ENCODE results near the gene SPTBN1.

Gene SPTBN1

GRCh38 chr2:54666634-54667265, 210.6 kb downstream of the SPTBN1 start:
- TF ChIP-seq POLR2A (IDR thresholded peaks at IDR 0.05; ENCODE audit: low read depth, low read length) = no peak
- FAIRE-seq (no peak), DNase-seq (ENCODE audit: insufficient read length, low spot score) (no peak)

DNA sequence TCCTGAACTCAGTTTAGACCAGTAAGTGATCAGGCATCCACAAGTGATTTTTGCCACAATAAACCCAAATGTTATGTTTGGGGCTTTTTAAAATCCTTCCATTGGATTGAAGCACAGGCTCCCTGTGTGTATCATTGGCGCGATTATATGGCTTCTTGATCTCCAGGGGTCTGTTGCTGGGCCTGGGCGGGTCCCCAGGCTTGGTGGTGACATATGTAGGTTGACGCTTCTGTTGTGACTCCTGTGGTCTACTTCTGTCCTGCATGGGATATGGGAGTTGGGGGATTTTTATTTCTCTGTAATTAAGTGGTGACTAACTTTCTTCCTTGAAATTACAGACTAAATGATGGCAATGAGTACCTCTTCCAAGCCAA, 211.1 kb downstream of the SPTBN1 start:
- DNase-seq (ENCODE audit: insufficient read length, low spot score) = no peak
- FAIRE-seq = no peak
- no peak for TF ChIP-seq POLR2A (IDR thresholded peaks at IDR 0.05; ENCODE audit: low read depth, low read length)

GRCh38 chr2:54667726-54668650, 211.9 kb downstream of the SPTBN1 start:
- DNase-seq (ENCODE audit: insufficient read length, low spot score) (no peak), FAIRE-seq (no peak)
- TF ChIP-seq POLR2A (IDR thresholded peaks at IDR 0.05; ENCODE audit: low read depth, low read length) = no peak

GRCh38 chr2:54668711-54669110, 212.6 kb downstream of the SPTBN1 start:
- TF ChIP-seq POLR2A (IDR thresholded peaks at IDR 0.05; ENCODE audit: low read depth, low read length) = no peak
- DNase-seq (ENCODE audit: insufficient read length, low spot score) = no peak
- FAIRE-seq = no peak

DNA sequence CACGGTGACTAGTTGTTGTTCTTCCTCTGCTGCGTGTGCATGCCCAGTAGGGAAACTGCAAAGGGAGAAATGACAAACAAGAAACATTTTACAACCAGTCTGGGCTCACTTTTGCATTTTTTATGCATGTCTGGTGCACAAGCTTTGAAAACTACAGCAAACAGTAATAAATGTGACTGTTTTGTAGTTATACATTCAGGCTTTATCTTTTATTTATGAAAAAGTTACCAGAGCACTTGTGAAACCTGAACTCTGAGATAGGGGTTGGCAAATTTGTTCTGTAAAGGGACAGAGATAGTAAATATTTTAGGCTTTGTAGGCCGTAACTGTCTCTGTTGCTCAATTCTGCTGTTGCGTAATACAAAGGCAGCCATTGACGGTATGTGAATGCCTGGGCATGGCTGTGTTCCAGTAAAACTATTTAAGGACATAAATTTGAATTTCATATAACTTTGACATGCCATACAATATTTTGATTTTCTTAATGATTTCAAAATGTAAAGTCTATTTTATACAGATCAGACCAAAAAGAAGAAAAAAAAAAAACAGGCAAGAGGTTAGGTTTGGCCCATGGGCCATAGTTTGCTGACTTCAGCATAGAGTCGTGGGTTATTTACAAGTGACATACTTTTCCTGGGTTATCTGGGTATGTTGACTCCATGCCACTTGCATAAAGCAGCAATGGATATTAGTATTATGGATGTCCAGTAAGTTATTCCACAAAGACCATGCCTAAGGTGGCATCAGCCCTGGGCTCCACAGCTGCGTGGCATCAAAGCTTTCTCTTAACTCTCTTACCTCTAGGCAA, 213.8 kb downstream of the SPTBN1 start:
- FAIRE-seq (no peak), DNase-seq (ENCODE audit: insufficient read length, low spot score) (no peak)
- TF ChIP-seq POLR2A (IDR thresholded peaks at IDR 0.05; ENCODE audit: low read depth, low read length) = no peak

GRCh38 chr2:54670485-54671009, 214.4 kb downstream of the SPTBN1 start:
- FAIRE-seq (no peak), DNase-seq (ENCODE audit: insufficient read length, low spot score) (no peak)
- no peak for TF ChIP-seq POLR2A (IDR thresholded peaks at IDR 0.05; ENCODE audit: low read depth, low read length)

- DNase-seq (ENCODE audit: insufficient read length, low spot score) = no peak
- TF ChIP-seq POLR2A (IDR thresholded peaks at IDR 0.05; ENCODE audit: low read depth, low read length) = no peak
- FAIRE-seq = no peak
Observed at GRCh38 chr2:54671010-54671409, 214.9 kb downstream of the SPTBN1 start.

- DNase-seq (ENCODE audit: insufficient read length, low spot score) (no peak), FAIRE-seq (no peak)
- TF ChIP-seq POLR2A (IDR thresholded peaks at IDR 0.05; ENCODE audit: low read depth, low read length) = no peak
Observed at GRCh38 chr2:54671875-54672589, 215.9 kb downstream of the SPTBN1 start.

DNA sequence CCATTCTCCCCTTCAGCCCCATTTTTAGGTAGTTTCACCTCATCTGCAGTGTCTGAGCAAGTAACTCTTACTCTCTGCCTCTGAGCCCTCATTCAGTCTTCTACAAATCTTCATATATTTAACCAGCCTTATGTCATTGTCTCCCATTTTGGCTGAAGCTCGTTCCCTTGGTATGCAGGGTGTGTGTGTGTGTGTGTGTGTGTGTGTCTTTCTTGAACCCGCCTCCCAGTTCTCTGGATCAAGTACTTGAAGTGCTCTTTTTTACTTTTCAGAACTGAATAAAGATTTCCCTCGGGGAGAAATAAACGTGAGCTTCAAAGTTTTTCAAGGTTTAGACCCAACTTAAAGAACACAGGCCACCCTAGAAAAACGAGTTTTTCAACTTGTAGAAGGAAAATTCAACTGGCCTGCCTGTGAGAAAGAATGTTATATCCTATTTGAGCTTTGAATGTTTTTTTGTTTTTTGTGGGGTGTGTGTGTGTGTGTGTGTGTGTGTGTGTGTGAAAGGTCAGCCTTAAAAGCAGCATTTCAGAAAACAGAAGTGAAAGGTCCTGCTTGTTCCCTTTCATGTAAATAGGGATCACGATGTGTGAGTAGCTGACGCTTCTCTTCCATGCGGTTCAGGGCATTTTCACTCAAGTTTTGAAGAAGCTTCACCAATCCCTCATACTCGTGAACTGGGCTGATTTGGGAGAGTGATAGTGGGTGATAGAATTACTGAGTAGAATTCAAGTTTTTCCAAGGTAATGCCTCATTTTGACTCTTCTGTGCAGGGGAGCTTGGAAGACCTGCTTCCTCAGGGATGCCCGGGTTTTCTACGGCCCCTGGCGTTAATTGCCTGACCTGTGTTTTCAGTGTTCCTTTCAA, 216.7 kb downstream of the SPTBN1 start:
- DNase-seq (ENCODE audit: insufficient read length, low spot score) (no peak), FAIRE-seq (no peak)
- TF ChIP-seq POLR2A (IDR thresholded peaks at IDR 0.05; ENCODE audit: low read depth, low read length) = no peak

DNA sequence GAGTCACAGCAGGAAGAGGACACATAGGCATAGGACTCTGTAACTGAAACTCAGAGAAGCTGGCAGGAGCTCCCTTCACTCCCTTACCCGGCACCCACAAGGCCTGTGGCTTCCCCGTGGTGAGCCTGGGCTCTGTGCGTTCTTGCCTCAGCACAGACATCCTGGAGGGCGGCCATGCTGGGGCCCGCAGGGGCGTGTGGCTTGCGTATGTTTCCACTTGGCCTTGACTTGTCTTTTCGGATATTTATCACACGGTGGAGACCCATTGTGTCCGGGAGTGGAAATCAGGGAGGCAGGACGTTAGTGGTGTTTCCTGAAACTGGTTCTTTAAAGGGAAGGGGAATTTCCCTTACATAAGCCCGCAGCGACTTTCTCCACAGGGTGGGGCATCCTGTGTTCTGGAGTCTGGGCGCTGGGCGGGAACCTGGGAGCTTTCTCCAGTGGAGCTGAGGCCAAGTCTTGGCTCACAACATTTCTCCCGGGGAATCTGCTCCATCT, 217.4 kb downstream of the SPTBN1 start:
- FAIRE-seq = no peak
- no peak for TF ChIP-seq POLR2A (IDR thresholded peaks at IDR 0.05; ENCODE audit: low read depth, low read length)
- DNase-seq (ENCODE audit: insufficient read length, low spot score) = no peak

- no peak for TF ChIP-seq POLR2A (IDR thresholded peaks at IDR 0.05; ENCODE audit: low read depth, low read length)
- FAIRE-seq = no peak
- no peak for DNase-seq (ENCODE audit: insufficient read length, low spot score)
Observed at GRCh38 chr2:54675281-54675680, 219.2 kb downstream of the SPTBN1 start.

- DNase-seq (ENCODE audit: insufficient read length, low spot score) = no peak
- TF ChIP-seq POLR2A (IDR thresholded peaks at IDR 0.05; ENCODE audit: low read depth, low read length) = no peak
- no peak for FAIRE-seq
Observed at GRCh38 chr2:54675738-54676137, 219.6 kb downstream of the SPTBN1 start.

Data from H54 (cell line).